ENCODE results near the gene AUTS2.

Gene AUTS2

GRCh38 chr7:69656890-69657289 lies 58.6 kb downstream of the AUTS2 start:
- DNase-seq (ENCODE audit: low spot score), result peak; percentile 63

- DNase-seq (ENCODE audit: low spot score), result no peak
Observed at GRCh38 chr7:69657331-69657730, 59.1 kb downstream of the AUTS2 start.

GRCh38 chr7:69657985-69658384 lies 59.7 kb downstream of the AUTS2 start:
- DNase-seq (ENCODE audit: low spot score), result no peak

- no peak for DNase-seq (ENCODE audit: low spot score)
Observed at GRCh38 chr7:69659983-69660382, 61.7 kb downstream of the AUTS2 start.

GRCh38 chr7:69661342-69661741 lies 63.1 kb downstream of the AUTS2 start:
- DNase-seq (ENCODE audit: low spot score), result no peak

DNA sequence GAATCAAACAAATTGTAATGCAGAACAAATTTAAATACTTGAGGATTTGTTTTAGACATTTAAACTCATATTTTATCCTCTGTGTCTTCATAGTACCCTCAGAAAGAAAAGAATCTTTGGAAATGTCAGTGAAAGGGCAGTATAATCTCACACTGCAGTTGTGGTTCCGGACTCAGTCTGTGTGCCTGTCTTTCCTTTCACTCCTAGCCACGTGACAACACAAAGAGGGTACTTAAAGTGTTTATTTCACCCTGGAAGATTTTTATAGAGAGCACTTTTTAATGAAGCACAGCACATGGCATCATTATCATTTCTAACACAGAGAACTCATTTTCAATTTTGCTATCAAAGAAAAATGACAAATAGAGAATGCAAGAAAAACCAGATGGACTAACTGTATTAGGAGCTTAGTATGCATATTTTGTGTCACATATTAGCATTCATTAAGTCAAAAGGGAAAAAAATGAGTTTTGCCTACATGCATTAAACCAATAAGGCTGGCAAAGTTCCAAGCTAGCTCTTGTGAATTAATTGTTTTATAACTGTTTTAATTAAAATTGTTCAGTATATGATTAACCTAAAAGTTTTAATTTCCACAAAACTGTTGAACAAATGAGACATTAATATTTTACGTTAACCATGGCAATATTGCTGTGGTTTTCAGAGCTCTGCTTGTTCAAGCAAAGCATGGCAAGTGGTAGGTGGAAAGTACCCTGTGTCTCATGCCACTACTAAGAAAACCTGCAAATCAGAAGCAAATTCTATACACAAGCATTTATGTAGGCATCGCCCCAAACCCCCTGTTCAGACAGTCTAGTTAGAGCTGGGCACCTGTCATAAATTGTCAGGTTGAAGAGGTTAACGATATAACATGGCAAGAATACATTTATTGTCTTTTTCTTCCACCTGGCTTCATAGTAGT lies 65.9 kb downstream of the AUTS2 start:
- no peak for DNase-seq (ENCODE audit: low spot score)

DNA sequence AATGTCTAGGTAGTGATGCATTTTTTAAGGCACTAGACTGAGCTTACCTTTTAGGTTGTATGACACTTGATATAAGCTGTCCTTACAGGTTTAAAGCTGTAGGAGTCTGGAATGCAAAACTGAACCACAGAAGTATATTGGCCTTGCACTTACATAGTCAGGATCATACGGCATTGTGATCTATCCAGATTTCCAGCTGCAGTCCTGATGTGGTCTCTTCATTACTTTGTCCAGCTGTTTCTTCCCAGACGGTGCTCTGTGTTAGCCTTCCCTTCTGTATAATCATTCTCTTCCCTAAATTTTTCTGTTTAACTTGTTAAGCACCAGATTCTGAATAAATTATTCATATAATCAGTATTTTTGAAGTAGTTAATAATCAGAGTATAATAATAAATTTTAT lies 67.1 kb downstream of the AUTS2 start:
- no peak for DNase-seq (ENCODE audit: low spot score)

DNA sequence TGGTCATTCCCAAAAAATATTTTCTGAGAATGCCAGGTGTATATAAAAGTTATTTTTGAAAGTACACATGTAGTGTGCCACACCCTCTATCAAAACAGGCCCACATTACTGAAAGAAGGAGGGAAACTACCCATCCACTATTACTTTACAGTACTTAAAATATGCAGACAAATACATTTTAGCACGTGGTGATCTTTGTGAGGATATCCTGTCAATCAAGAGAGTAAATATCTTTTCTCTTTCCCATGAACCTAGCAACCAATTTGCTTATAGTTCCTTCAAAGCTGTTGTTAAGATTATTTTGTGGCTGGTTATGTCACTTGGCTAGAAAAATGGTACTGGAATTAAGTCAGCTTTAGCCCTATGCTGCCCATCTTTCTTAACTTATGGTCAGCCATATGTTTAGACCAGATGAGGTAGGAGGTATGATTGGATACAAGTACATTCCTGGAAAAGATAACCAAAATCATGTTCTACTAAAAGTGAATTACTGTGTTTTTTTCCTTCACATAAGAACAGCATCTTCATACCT lies 70.1 kb downstream of the AUTS2 start:
- DNase-seq (ENCODE audit: low spot score), result no peak

- DNase-seq (ENCODE audit: low spot score), result no peak
Observed at GRCh38 chr7:69670701-69671100, 72.4 kb downstream of the AUTS2 start.

DNA sequence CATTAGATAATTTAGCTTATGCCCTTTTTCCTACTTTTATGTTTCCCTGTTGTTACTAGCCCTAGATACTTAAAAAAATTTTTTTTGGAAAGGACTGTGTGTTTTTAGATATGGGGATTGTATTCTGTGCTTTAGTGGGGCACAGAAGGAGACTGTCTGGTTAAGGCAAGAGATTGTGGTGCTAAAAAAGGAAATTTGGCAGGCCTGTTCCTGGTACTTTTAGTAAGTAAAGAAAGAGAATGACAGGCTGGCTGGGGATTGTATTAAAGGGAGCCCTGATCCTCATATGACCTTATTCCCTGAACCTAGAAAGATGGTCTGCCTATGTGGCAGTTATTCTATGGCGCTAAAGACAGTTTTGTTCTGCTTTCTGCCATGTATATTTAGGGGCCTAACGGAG lies 74.8 kb downstream of the AUTS2 start:
- no peak for DNase-seq (ENCODE audit: low spot score)

DNA sequence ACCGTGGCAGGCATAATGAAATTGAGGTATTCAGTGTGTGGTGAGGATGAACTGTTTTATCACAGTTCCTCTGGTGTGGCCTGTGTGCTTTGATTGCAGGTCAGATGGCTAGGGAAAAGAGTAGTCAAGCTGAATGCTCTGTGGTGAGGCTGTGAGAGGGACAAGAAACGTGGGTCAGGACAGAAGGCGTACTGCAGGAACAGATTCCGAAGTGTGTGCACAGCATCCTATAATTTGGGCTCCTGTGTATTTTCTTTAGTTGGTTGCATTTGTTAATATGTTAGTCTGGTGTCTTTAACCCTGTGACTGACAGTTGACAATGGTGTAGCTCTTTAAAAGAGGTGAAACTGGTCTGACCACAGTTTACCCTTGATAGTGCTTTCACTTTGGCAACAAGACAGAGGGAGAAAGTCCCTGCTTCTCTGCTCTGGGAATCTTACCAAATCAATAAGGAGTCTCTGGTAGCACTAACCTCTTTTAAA lies 76.5 kb downstream of the AUTS2 start:
- DNase-seq (ENCODE audit: low spot score), result no peak

DNA sequence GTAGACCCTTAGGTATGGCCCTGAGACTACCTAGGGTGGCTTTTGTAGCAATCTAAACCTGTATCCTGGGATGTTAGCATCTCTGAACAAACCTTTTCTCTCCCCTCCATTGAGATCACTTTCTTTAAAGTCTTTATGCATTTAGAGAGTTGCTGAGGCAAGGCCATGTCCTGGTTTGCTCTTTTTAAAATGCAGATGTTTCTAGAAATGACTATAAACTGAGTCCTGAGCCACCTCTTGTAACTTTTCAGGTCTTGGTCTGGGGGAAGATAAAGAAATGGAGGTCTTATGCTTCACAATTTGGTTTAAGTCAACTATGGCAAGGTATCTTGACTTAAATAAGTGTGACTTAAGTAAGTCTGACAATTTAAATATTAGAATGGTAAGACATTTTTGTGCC lies 78.0 kb downstream of the AUTS2 start:
- no peak for DNase-seq (ENCODE audit: low spot score)

- DNase-seq (ENCODE audit: low spot score), result peak; percentile 10
Observed at GRCh38 chr7:69677054-69677852, 79.0 kb downstream of the AUTS2 start.

- no peak for DNase-seq (ENCODE audit: low spot score)
Observed at GRCh38 chr7:69677881-69678493, 79.7 kb downstream of the AUTS2 start.

GRCh38 chr7:69678494-69679187 lies 80.4 kb downstream of the AUTS2 start:
- DNase-seq (ENCODE audit: low spot score), result peak; percentile 10

GRCh38 chr7:69681181-69681580 lies 82.9 kb downstream of the AUTS2 start:
- no peak for DNase-seq (ENCODE audit: low spot score)

- DNase-seq (ENCODE audit: low spot score), result no peak
Observed at GRCh38 chr7:69682518-69682917, 84.2 kb downstream of the AUTS2 start.

GRCh38 chr7:69683002-69683401 lies 84.7 kb downstream of the AUTS2 start:
- no peak for DNase-seq (ENCODE audit: low spot score)

- DNase-seq (ENCODE audit: low spot score), result no peak
Observed at GRCh38 chr7:69684369-69685292, 86.4 kb downstream of the AUTS2 start.

- DNase-seq (ENCODE audit: low spot score), result no peak
Observed at GRCh38 chr7:69685293-69685631, 87.0 kb downstream of the AUTS2 start.

DNA sequence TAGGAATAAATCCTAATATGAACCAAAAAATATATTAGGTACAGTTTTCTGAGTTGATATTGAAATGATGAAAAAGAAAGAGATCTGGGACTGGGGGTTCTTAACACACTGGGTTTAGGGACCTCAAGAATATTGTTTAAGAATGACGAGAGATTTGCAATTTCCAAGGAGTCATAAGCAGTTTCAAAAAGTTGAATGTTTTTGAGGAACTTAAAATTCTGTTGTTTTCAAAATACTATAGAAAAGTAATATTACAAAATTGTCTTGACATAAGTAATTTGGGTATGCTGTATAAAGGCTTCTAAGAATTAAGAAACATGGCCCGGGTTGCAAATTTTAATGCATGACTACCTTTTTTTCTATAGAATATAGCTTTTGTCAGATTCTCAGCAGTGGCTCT lies 88.1 kb downstream of the AUTS2 start:
- DNase-seq (ENCODE audit: low spot score), result no peak

Measured in kidney capillary endothelial cell (primary cell).